ENCODE data around the gene SLC27A5. TPM values are rescaled to one million over a fixed set of nuclear protein-coding genes. Genes with fewer than 3 reads are reported as not detected.
A peak's percentile ranks its signal among the peaks of the same experiment; 100 is the strongest.

SLC27A5 gene
- total and polyA plus RNA-seq, 9 of the 15 experiments (the other 6 are each of a cell fraction or from before 2014, with no cell fraction given), result 42.2 to 318 (median 64.7) TPM

DNA sequence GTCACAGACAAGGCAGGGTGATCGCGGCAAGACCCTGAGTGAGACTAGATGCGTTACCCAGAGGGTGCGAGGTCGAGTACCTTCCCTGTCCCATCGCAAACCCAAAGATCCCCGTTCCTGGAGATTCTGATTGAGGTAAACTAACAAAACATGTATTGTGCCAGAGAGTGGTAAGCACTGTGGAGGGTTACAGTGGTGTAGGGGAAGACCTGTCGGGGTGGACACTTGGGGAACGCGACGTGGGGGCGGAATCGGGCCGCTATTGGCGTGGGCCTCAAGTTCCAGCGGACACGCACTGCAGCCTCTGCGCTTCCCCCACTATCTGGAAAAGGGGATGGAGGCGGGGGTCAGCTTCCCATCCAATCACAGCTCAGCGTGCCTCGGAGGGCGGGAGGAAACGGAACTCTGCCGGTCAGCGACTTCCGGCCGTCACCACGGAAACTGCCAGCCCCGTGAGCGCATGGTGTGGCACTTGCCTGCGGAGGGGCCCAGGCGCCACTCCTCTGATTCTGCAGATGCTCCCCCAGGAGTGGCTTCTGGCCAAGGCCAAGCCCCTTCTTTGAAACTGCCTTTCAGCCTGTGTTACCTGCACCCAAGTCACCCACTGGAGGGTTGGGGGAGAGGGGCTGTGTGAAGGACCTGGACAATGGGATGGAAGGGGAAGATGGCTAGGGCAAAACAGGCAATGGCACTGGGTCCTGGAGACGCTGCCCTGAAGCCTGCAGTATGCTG lies 47.6 kb upstream of the SLC27A5 start (continued):
- TF ChIP-seq ZNF184 (CRISPR knock-in tag; IDR thresholded peaks at IDR 0.05) (no peak), SREBF2 (CRISPR knock-in tag; IDR thresholded peaks at IDR 0.05) (no peak), ZNF143 (CRISPR knock-in tag; IDR thresholded peaks at IDR 0.05) (peak; percentile 58; the same call in 1 of the 2 replicates), STAT5A (IDR thresholded peaks at IDR 0.05; ENCODE audit: borderline replicate concordance, low read length) (no peak), ZNF431 (CRISPR knock-in tag; IDR thresholded peaks at IDR 0.05) (no peak), CHD1 (IDR thresholded peaks at IDR 0.05; ENCODE audit: low read length) (peak; percentile 97), LARP7 (IDR thresholded peaks at IDR 0.05) (no peak), NCOA1 (IDR thresholded peaks at IDR 0.05; ENCODE audit: low read depth) (peak; percentile 74), NCOR1 (IDR thresholded peaks at IDR 0.05) (no peak; the same call in 1 of the 2 replicates), YBX1 (IDR thresholded peaks at IDR 0.05) (no peak), MBD2 (IDR thresholded peaks at IDR 0.05; ENCODE audit: borderline replicate concordance, low read depth) (no peak; the same call in 1 of the 2 replicates), EWSR1 (IDR thresholded peaks at IDR 0.05; ENCODE audit: borderline replicate concordance, low read depth, partially characterized antibody) (no peak), ZNF57 (CRISPR knock-in tag; IDR thresholded peaks at IDR 0.05) (no peak), CREBBP (IDR thresholded peaks at IDR 0.05; ENCODE audit: low read depth, low read length) (no peak), HCFC1 (IDR thresholded peaks at IDR 0.05; ENCODE audit: low read depth, low read length) (peak; percentile 61), ESRRB (CRISPR knock-in tag; IDR thresholded peaks at IDR 0.05; ENCODE audit: borderline replicate concordance) (no peak), ARID1B (IDR thresholded peaks at IDR 0.05) (no peak), TGIF2 (CRISPR knock-in tag; IDR thresholded peaks at IDR 0.05) (no peak), PHB (CRISPR knock-in tag; IDR thresholded peaks at IDR 0.05) (no peak), FOXJ2 (tag; IDR thresholded peaks at IDR 0.05) (peak; percentile 60; the same call in 1 of the 2 replicates), ZNF668 (CRISPR knock-in tag; IDR thresholded peaks at IDR 0.05) (no peak), ESRRA (IDR thresholded peaks at IDR 0.05; ENCODE audit: borderline replicate concordance, low read depth) (no peak; the same call in 1 of the 2 replicates)
- TF ChIP-seq, protein P1, sequence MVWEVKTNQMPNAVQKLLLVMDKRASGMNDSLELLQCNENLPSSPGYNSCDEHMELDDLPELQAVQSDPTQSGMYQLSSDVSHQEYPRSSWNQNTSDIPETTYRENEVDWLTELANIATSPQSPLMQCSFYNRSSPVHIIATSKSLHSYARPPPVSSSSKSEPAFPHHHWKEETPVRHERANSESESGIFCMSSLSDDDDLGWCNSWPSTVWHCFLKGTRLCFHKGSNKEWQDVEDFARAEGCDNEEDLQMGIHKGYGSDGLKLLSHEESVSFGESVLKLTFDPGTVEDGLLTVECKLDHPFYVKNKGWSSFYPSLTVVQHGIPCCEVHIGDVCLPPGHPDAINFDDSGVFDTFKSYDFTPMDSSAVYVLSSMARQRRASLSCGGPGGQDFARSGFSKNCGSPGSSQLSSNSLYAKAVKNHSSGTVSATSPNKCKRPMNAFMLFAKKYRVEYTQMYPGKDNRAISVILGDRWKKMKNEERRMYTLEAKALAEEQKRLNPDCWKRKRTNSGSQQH (CRISPR knock-in tag; IDR thresholded peaks at IDR 0.05), result no peak
- TF ChIP-seq, protein P2, sequence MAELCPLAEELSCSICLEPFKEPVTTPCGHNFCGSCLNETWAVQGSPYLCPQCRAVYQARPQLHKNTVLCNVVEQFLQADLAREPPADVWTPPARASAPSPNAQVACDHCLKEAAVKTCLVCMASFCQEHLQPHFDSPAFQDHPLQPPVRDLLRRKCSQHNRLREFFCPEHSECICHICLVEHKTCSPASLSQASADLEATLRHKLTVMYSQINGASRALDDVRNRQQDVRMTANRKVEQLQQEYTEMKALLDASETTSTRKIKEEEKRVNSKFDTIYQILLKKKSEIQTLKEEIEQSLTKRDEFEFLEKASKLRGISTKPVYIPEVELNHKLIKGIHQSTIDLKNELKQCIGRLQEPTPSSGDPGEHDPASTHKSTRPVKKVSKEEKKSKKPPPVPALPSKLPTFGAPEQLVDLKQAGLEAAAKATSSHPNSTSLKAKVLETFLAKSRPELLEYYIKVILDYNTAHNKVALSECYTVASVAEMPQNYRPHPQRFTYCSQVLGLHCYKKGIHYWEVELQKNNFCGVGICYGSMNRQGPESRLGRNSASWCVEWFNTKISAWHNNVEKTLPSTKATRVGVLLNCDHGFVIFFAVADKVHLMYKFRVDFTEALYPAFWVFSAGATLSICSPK (IDR thresholded peaks at IDR 0.05; ENCODE audit: borderline replicate concordance), result no peak
- TF ChIP-seq, protein P3, sequence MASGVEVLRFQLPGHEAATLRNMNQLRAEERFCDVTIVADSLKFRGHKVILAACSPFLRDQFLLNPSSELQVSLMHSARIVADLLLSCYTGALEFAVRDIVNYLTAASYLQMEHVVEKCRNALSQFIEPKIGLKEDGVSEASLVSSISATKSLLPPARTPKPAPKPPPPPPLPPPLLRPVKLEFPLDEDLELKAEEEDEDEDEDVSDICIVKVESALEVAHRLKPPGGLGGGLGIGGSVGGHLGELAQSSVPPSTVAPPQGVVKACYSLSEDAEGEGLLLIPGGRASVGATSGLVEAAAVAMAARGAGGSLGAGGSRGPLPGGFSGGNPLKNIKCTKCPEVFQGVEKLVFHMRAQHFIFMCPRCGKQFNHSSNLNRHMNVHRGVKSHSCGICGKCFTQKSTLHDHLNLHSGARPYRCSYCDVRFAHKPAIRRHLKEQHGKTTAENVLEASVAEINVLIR (CRISPR knock-in tag; IDR thresholded peaks at IDR 0.05), result no peak
- TF ChIP-seq, protein P4, sequence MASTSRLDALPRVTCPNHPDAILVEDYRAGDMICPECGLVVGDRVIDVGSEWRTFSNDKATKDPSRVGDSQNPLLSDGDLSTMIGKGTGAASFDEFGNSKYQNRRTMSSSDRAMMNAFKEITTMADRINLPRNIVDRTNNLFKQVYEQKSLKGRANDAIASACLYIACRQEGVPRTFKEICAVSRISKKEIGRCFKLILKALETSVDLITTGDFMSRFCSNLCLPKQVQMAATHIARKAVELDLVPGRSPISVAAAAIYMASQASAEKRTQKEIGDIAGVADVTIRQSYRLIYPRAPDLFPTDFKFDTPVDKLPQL (IDR thresholded peaks at IDR 0.05; ENCODE audit: extremely low read depth, insufficient read length), result peak; percentile 49

All from K562 (cell line).